Stimulated activated CD4-positive, alpha-beta T cell treated with anti-CD3 and anti-CD28 coated beads, Interleukin-12 subunit alpha, Interleukin-12 subunit beta, amount 100 ng/mL, for 48 hours (primary cell): ENCODE results near the gene TMEM183A.

Source experiments
- DNase-seq, 3 donors: peaks; one replicate each; pipeline ENCODE4 v3.0.0-alpha.2; 2020; ENCODE audit warnings: low read depth in 2 of 3, low spot score in 1 of 3

The TMEM183A gene

GRCh38 chr1:203065191-203065590 is 58.0 kb downstream of the TMEM183A start:
- DNase-seq = no peak

GRCh38 chr1:203065986-203066385 is 58.8 kb downstream of the TMEM183A start:
- no peak for DNase-seq

GRCh38 chr1:203066965-203067364 is 59.8 kb downstream of the TMEM183A start:
- DNase-seq = no peak

GRCh38 chr1:203069030-203069747 is 62.0 kb downstream of the TMEM183A start:
- DNase-seq = no peak

GRCh38 chr1:203072002-203072602 is 64.9 kb downstream of the TMEM183A start:
- DNase-seq = no peak

- DNase-seq = no peak
Observed at GRCh38 chr1:203072911-203073310, 65.7 kb downstream of the TMEM183A start.

- DNase-seq = no peak
Observed at GRCh38 chr1:203073469-203073868, 66.3 kb downstream of the TMEM183A start.
